ENCODE data around the gene ARID5A.

Gene ARID5A

GRCh38 chr2:96527286-96528005 lies 9.1 kb upstream of the ARID5A start:
- H3K4me3 ChIP-seq (ENCODE audit: insufficient read depth, low read depth, low read length) = peak overlapping the region; percentile 29
- no peaks in the 10 kb centered on the region for H3K36me3 ChIP-seq (ENCODE audit: control insufficient read depth, insufficient read depth, low read length)
- no peak overlapping the region for H3K27ac ChIP-seq (ENCODE audit: insufficient read depth, low read depth, low read length, poor library complexity, severe bottlenecking)
- peaks cover 6% of the 10 kb centered on the region for H3K4me1 ChIP-seq (ENCODE audit: control insufficient read depth, insufficient read depth, low read length)
- no peaks in the 10 kb centered on the region for H3K9me3 ChIP-seq (ENCODE audit: control insufficient read depth, low read length)
- peaks cover 35% of the 10 kb centered on the region for H3K27me3 ChIP-seq (ENCODE audit: control insufficient read depth, insufficient read depth, low read length, poor library complexity, severe bottlenecking)
- 4 to 5% methylated on average over 37 to 41 of the region's 51 CpGs for WGBS, 2 experiments

GRCh38 chr2:96528006-96528699 lies 8.4 kb upstream of the ARID5A start:
- WGBS, 2 experiments = 70 to 75% methylated on average over 14 of the region's 14 CpGs
- Histone ChIP-seq H3K4me1 (ENCODE audit: control insufficient read depth, insufficient read depth, low read length) (peaks cover 6% of the 10 kb centered on the region), H3K4me3 (ENCODE audit: insufficient read depth, low read depth, low read length) (no peak overlapping the region), H3K27me3 (ENCODE audit: control insufficient read depth, insufficient read depth, low read length, poor library complexity, severe bottlenecking) (peaks cover 35% of the 10 kb centered on the region), H3K36me3 (ENCODE audit: control insufficient read depth, insufficient read depth, low read length) (no peaks in the 10 kb centered on the region), H3K27ac (ENCODE audit: insufficient read depth, low read depth, low read length, poor library complexity, severe bottlenecking) (no peak overlapping the region), H3K9me3 (ENCODE audit: control insufficient read depth, low read length) (no peaks in the 10 kb centered on the region)

GRCh38 chr2:96528700-96529375 lies 7.7 kb upstream of the ARID5A start:
- Histone ChIP-seq H3K4me1 (ENCODE audit: control insufficient read depth, insufficient read depth, low read length) (peaks cover 6% of the 10 kb centered on the region), H3K4me3 (ENCODE audit: insufficient read depth, low read depth, low read length) (no peak overlapping the region), H3K27me3 (ENCODE audit: control insufficient read depth, insufficient read depth, low read length, poor library complexity, severe bottlenecking) (peaks cover 35% of the 10 kb centered on the region), H3K9me3 (ENCODE audit: control insufficient read depth, low read length) (no peaks in the 10 kb centered on the region), H3K36me3 (ENCODE audit: control insufficient read depth, insufficient read depth, low read length) (no peaks in the 10 kb centered on the region), H3K27ac (ENCODE audit: insufficient read depth, low read depth, low read length, poor library complexity, severe bottlenecking) (no peak overlapping the region)
- 85 to 94% methylated on average over 8 of the region's 8 CpGs for WGBS, 2 experiments

GRCh38 chr2:96529376-96530143 lies 7.0 kb upstream of the ARID5A start:
- H3K27ac ChIP-seq (ENCODE audit: insufficient read depth, low read depth, low read length, poor library complexity, severe bottlenecking) = no peak overlapping the region
- H3K36me3 ChIP-seq (ENCODE audit: control insufficient read depth, insufficient read depth, low read length) = no peaks in the 10 kb centered on the region
- WGBS, 2 experiments = 90 to 91% methylated on average over 9 of the region's 9 CpGs
- H3K4me1 ChIP-seq (ENCODE audit: control insufficient read depth, insufficient read depth, low read length) = peaks cover 6% of the 10 kb centered on the region
- no peak overlapping the region for H3K4me3 ChIP-seq (ENCODE audit: insufficient read depth, low read depth, low read length)
- H3K9me3 ChIP-seq (ENCODE audit: control insufficient read depth, low read length) = no peaks in the 10 kb centered on the region
- H3K27me3 ChIP-seq (ENCODE audit: control insufficient read depth, insufficient read depth, low read length, poor library complexity, severe bottlenecking) = peaks cover 35% of the 10 kb centered on the region

GRCh38 chr2:96530144-96530430 lies 6.5 kb upstream of the ARID5A start:
- 87 to 89% methylated on average over 6 of the region's 6 CpGs for WGBS, 2 experiments
- Histone ChIP-seq H3K9me3 (ENCODE audit: control insufficient read depth, low read length) (no peaks in the 10 kb centered on the region), H3K27me3 (ENCODE audit: control insufficient read depth, insufficient read depth, low read length, poor library complexity, severe bottlenecking) (peaks cover 35% of the 10 kb centered on the region), H3K4me1 (ENCODE audit: control insufficient read depth, insufficient read depth, low read length) (peaks cover 6% of the 10 kb centered on the region), H3K4me3 (ENCODE audit: insufficient read depth, low read depth, low read length) (no peak overlapping the region), H3K27ac (ENCODE audit: insufficient read depth, low read depth, low read length, poor library complexity, severe bottlenecking) (no peak overlapping the region), H3K36me3 (ENCODE audit: control insufficient read depth, insufficient read depth, low read length) (no peaks in the 10 kb centered on the region)

GRCh38 chr2:96530474-96531357 lies 5.8 kb upstream of the ARID5A start:
- H3K9me3 ChIP-seq (ENCODE audit: control insufficient read depth, low read length) = no peaks in the 10 kb centered on the region
- H3K4me1 ChIP-seq (ENCODE audit: control insufficient read depth, insufficient read depth, low read length) = peaks cover 6% of the 10 kb centered on the region
- peaks cover 35% of the 10 kb centered on the region for H3K27me3 ChIP-seq (ENCODE audit: control insufficient read depth, insufficient read depth, low read length, poor library complexity, severe bottlenecking)
- no peak overlapping the region for H3K27ac ChIP-seq (ENCODE audit: insufficient read depth, low read depth, low read length, poor library complexity, severe bottlenecking)
- no peak overlapping the region for H3K4me3 ChIP-seq (ENCODE audit: insufficient read depth, low read depth, low read length)
- H3K36me3 ChIP-seq (ENCODE audit: control insufficient read depth, insufficient read depth, low read length) = no peaks in the 10 kb centered on the region
- 88 to 90% methylated on average over 16 of the region's 16 CpGs for WGBS, 2 experiments

GRCh38 chr2:96531366-96531765 lies 5.2 kb upstream of the ARID5A start:
- no peak overlapping the region for H3K4me3 ChIP-seq (ENCODE audit: insufficient read depth, low read depth, low read length)
- WGBS, 2 experiments = 86 to 89% methylated on average over 9 of the region's 9 CpGs
- H3K9me3 ChIP-seq (ENCODE audit: control insufficient read depth, low read length) = no peaks in the 10 kb centered on the region
- no peaks in the 10 kb centered on the region for H3K36me3 ChIP-seq (ENCODE audit: control insufficient read depth, insufficient read depth, low read length)
- H3K27ac ChIP-seq (ENCODE audit: insufficient read depth, low read depth, low read length, poor library complexity, severe bottlenecking) = no peak overlapping the region
- peaks cover 29% of the 10 kb centered on the region for H3K27me3 ChIP-seq (ENCODE audit: control insufficient read depth, insufficient read depth, low read length, poor library complexity, severe bottlenecking)
- peaks cover 6% of the 10 kb centered on the region for H3K4me1 ChIP-seq (ENCODE audit: control insufficient read depth, insufficient read depth, low read length)

- H3K27ac ChIP-seq (ENCODE audit: insufficient read depth, low read depth, low read length, poor library complexity, severe bottlenecking) = no peak overlapping the region
- H3K9me3 ChIP-seq (ENCODE audit: control insufficient read depth, low read length) = no peaks in the 10 kb centered on the region
- peak overlapping the region; percentile 31 for H3K4me3 ChIP-seq (ENCODE audit: insufficient read depth, low read depth, low read length)
- WGBS, 2 experiments = 9 to 10% methylated on average over 23 of the region's 23 CpGs
- peaks cover 6% of the 10 kb centered on the region for H3K4me1 ChIP-seq (ENCODE audit: control insufficient read depth, insufficient read depth, low read length)
- H3K27me3 ChIP-seq (ENCODE audit: control insufficient read depth, insufficient read depth, low read length, poor library complexity, severe bottlenecking) = peaks cover 28% of the 10 kb centered on the region
- no peaks in the 10 kb centered on the region for H3K36me3 ChIP-seq (ENCODE audit: control insufficient read depth, insufficient read depth, low read length)
Observed at GRCh38 chr2:96531872-96532505, 4.6 kb upstream of the ARID5A start.

GRCh38 chr2:96532641-96533291 lies 3.8 kb upstream of the ARID5A start:
- no peaks in the 10 kb centered on the region for H3K9me3 ChIP-seq (ENCODE audit: control insufficient read depth, low read length)
- no peak overlapping the region for H3K4me3 ChIP-seq (ENCODE audit: insufficient read depth, low read depth, low read length)
- WGBS, 2 experiments = 94 to 95% methylated on average over 7 of the region's 7 CpGs
- H3K27me3 ChIP-seq (ENCODE audit: control insufficient read depth, insufficient read depth, low read length, poor library complexity, severe bottlenecking) = peaks cover 32% of the 10 kb centered on the region
- H3K36me3 ChIP-seq (ENCODE audit: control insufficient read depth, insufficient read depth, low read length) = no peaks in the 10 kb centered on the region
- no peak overlapping the region for H3K27ac ChIP-seq (ENCODE audit: insufficient read depth, low read depth, low read length, poor library complexity, severe bottlenecking)
- H3K4me1 ChIP-seq (ENCODE audit: control insufficient read depth, insufficient read depth, low read length) = peaks cover 11% of the 10 kb centered on the region

All from ectodermal cell (in vitro differentiated cells).